ENCODE data around the gene YEATS4. TPM values are rescaled to one million over a fixed set of nuclear protein-coding genes. Genes with fewer than 3 reads are reported as not detected.

The YEATS4 gene
- total and polyA plus RNA-seq, 9 of the 15 experiments (the other 6 are each of a cell fraction or from before 2014, with no cell fraction given), result 25.9 to 92.2 (median 49.2) TPM

GRCh38 chr12:69359531-69360347 is at the start of gene YEATS4 (continued):
- TF ChIP-seq AFF4 (CRISPR knock-in tag; IDR thresholded peaks at IDR 0.05), result peak; percentile 92
- TF ChIP-seq EP400 (IDR thresholded peaks at IDR 0.05), result peak; percentile 98
- TF ChIP-seq ZNF589 (CRISPR knock-in tag; IDR thresholded peaks at IDR 0.05; ENCODE audit: low read depth), result no peak
- TF ChIP-seq BRD4 (IDR thresholded peaks at IDR 0.05), result no peak; the same call in 1 of the 2 replicates
- peak; percentile 62; the same call in 1 of the 2 replicates for TF ChIP-seq NBN (IDR thresholded peaks at IDR 0.05; ENCODE audit: low read depth)
- 0 out of 2 replicates have a peak, but pooled peaks have one; percentile 39 for TF ChIP-seq MECOM (CRISPR knock-in tag; IDR thresholded peaks at IDR 0.05)
- TF ChIP-seq ZNF830 (CRISPR knock-in tag; IDR thresholded peaks at IDR 0.05), result no peak
- no peak for TF ChIP-seq HNRNPH1 (optimal IDR thresholded peaks at IDR 0.05; ENCODE audit: low read depth, low read length)
- peak; percentile 49; the same call in 1 of the 2 replicates for TF ChIP-seq SP1 (CRISPR knock-in tag; IDR thresholded peaks at IDR 0.05)
- peak; percentile 97 for TF ChIP-seq SAP30 (IDR thresholded peaks at IDR 0.05; ENCODE audit: borderline replicate concordance, insufficient read depth, low read depth, low read length, poor library complexity, severe bottlenecking)
- TF ChIP-seq TGIF2 (CRISPR knock-in tag; IDR thresholded peaks at IDR 0.05), result 0 out of 2 replicates have a peak, but pooled peaks have one; percentile 61
- no peak for TF ChIP-seq POLR2AphosphoS2 (IDR thresholded peaks at IDR 0.05; ENCODE audit: low read length)
- TF ChIP-seq BCLAF1 (IDR thresholded peaks at IDR 0.05; ENCODE audit: borderline replicate concordance in 1 of 2, control insufficient read depth in 1 of 2, low read depth in 2 of 2, low read length in 1 of 2), result peak in 1 of 2 experiments; percentile 25; a peak in 1 of 4 replicates
- no peak for TF ChIP-seq GTF2F1 (IDR thresholded peaks at IDR 0.05; ENCODE audit: low read depth, low read length)
- TF ChIP-seq POLR2G (IDR thresholded peaks at IDR 0.05; ENCODE audit: low read depth, low read length), result peak; percentile 99
- no peak for TF ChIP-seq HMBOX1 (IDR thresholded peaks at IDR 0.05)
- TF ChIP-seq RFX1 (IDR thresholded peaks at IDR 0.05), result peak; percentile 80
- TF ChIP-seq MLX (CRISPR knock-in tag; conservative IDR thresholded peaks at IDR 0.05), result no peak
